Placental pericyte (primary cell): ENCODE measurements around the gene SPINK7. TPM values are rescaled to one million over a fixed set of nuclear protein-coding genes. Genes with fewer than 3 reads are reported as not detected.

Source experiments
- total RNA-seq: library from RNA; depleted of rRNA; stranded (reverse); fragments of >200 nt; gene quantifications from 2 replicates; pipeline ENCODE4 v1.2.3, GENCODE V29; 2012

Gene SPINK7
- not detected in 2 replicates for total RNA-seq

GRCh38 chr5:148312153-148312552 lies at the start of gene SPINK7:
SPINK7 (plus strand) TSS chr5:148312423; CDS start chr5:148312484, 61 bp downstream.

DNA sequence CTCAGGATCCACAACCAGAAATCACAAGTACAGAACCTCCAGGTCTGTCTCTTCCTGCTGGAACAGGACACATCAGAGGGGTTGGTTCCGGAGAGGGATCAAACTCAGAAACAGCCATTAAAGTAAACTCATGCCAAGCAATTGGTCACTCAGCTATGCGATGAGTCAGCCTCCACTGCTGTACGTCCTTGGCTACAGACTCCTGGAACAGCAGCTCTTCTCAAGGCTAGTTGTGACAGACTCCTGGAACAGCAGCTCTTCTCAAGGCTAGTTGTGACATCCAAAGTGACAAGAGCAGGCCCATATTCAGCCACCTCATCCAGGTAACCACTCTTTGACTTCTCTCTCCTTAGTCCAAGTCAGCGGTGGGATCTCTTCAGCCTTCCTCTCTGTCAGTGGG lies 43.7 kb upstream of the SPINK7 start, which contains the start of gene SPINK13:
TSS of gene SPINK13 (plus strand) at position 229 of the 400 bp plus-strand sequence. CDS start 1,279 bp downstream, outside the sequence.

DNA sequence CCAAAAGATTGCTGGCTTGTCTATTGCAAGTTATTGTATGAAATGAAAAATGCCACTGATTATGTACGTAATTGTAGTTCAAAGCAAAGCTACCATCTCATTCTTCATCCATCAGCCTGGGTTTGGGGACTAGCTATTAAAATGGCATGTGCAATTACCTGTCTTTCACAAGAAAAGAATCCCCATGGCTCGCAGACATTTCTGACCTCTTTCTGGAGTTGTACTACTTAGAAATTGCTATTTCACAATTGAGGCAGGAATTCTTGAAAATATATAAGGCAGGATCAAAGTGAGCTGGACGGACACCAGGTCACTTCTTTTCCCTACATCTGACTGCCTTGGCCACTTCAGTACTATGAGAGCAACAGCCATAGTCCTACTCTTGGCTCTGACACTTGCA lies 23.0 kb downstream of the SPINK7 start, which contains the start of gene SPINK9:
TSS of gene SPINK9 (plus strand) at position 301 of the 400 bp plus-strand sequence. CDS start at position 356, 55 bp downstream.

Other genes with a start within 250 kb of the SPINK7 start
- gene SPINK5, start 248.4 kb upstream of the SPINK7 start, total RNA-seq = under 0.01 TPM in 1 of 2 replicates, not detected in the other
- not detected in 2 replicates for gene SPINK14, start 143.9 kb upstream of the SPINK7 start, total RNA-seq
- gene SPINK6, start 109.4 kb upstream of the SPINK7 start, total RNA-seq = not detected in 2 replicates
- gene MARCOL, start 73.9 kb upstream of the SPINK7 start, total RNA-seq = not detected in 2 replicates
- not detected in 2 replicates for gene SPINK13, start 43.6 kb upstream of the SPINK7 start, total RNA-seq
- gene SPINK9, start 23.1 kb downstream of the SPINK7 start, total RNA-seq = not detected in 2 replicates
- 55.8 and 72.9 TPM in 2 replicates for gene FBXO38, start 71.5 kb downstream of the SPINK7 start, total RNA-seq